ENCODE results near the gene PCTP.

Gene PCTP

DNA sequence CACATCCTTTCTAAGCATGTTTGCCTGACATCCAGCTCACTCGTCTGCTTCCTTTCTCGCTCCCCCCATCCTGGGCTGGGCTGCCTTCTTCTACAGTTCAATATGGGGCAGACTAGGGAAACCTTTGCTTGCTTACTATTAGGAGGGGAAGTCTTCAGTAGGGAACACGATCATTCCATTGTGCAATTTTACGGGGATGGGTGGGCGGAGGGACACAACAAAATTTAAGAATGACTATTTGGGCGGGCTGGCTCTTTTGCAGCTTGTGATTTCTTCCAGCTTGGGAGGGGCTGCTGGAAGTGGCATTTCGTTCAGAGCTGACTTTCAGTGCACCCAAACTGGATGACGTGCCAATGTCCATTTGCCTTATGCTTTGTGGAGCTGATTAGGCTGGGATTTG lies 25.4 kb downstream of the PCTP start:
- FAIRE-seq = no peak
- TF ChIP-seq, protein P1, sequence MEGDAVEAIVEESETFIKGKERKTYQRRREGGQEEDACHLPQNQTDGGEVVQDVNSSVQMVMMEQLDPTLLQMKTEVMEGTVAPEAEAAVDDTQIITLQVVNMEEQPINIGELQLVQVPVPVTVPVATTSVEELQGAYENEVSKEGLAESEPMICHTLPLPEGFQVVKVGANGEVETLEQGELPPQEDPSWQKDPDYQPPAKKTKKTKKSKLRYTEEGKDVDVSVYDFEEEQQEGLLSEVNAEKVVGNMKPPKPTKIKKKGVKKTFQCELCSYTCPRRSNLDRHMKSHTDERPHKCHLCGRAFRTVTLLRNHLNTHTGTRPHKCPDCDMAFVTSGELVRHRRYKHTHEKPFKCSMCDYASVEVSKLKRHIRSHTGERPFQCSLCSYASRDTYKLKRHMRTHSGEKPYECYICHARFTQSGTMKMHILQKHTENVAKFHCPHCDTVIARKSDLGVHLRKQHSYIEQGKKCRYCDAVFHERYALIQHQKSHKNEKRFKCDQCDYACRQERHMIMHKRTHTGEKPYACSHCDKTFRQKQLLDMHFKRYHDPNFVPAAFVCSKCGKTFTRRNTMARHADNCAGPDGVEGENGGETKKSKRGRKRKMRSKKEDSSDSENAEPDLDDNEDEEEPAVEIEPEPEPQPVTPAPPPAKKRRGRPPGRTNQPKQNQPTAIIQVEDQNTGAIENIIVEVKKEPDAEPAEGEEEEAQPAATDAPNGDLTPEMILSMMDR (IDR thresholded peaks at IDR 0.05; ENCODE audit: insufficient read depth, missing control alignments) = no peak
- no peak for DNase-seq (ENCODE audit: insufficient read length, low spot score)

DNA sequence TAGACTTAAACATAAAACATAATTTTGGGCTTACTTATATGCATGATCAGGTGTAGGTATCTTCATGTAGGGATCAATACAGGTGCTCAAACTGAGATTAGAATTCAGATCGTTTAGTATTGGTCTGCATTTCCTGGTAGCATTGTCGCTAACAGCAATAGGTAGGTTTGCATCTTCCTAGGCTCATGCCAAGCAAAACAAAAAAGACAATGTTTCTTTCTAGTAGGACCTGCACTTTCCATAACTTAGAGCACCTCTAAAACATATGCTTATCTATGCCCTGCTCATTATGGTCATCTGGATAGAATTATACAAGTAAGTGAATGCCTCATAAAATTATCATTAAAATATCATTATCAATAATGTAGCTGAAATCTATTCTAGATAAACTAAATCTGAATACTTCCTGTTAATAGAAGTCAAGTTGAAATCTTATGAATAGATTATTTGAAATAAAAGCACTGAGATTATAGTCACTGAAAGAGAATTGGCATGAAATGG lies 26.7 kb downstream of the PCTP start:
- DNase-seq (ENCODE audit: insufficient read length, low spot score) = no peak
- FAIRE-seq = no peak
- TF ChIP-seq, protein P1 (IDR thresholded peaks at IDR 0.05; ENCODE audit: insufficient read depth, missing control alignments) = no peak

GRCh38 chr17:55778389-55779118 lies 27.7 kb downstream of the PCTP start:
- no peak for DNase-seq (ENCODE audit: insufficient read length, low spot score)

DNA sequence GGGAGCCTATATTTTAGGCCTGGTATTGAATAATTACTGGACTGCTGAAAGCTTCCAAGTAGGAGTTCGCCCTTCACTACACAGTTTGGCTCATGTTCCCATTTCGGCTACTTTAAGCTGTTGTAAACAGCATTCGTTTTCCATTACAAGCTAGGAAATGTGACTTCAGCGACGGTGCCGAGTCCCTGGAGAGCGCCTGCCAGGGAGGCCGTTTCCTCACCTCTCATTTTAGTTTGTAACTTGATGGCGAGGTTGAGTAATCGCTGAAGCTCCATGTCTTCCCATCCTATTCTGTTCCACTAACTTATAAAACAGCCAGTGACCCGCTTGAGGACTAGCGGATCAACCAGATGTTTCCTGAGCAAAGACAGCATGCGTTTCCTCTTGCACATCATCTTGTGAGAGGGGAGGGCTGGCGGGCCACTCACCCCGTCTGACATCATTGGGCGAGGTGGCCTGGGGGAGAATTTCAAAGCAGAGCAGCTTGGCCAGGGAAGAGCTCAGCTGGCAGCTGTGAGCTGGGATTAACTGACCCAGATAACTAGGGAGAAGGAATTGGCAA lies 32.9 kb downstream of the PCTP start:
- DNase-seq (ENCODE audit: insufficient read length, low spot score) (no peak), FAIRE-seq (no peak)
- TF ChIP-seq, protein P1 (IDR thresholded peaks at IDR 0.05; ENCODE audit: insufficient read depth, missing control alignments) = no peak

More at GRCh38 chr17:55778389-55779118, 27.7 kb downstream of the PCTP start:
- TF ChIP-seq, protein P1 (IDR thresholded peaks at IDR 0.05; ENCODE audit: insufficient read depth, missing control alignments) = no peak
- FAIRE-seq = no peak

DNA sequence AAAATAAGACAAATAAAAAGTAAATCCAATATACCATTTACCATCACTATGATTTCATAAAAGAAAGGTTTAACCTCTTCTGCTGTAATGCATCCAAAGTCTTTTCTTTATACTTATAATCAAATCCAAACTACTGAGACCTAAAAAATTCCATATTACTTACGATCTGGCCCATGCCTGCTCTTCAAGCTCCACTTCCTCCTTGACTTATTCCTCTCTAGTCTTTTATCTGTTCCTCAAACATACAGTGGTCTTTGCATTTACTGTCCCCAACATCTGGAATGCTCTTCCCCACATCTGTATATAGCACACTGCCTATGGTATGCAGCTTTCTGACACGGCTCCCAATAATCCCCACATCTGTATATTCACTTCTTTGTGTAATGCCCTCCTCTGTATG lies 33.8 kb downstream of the PCTP start:
- TF ChIP-seq, protein P1 (IDR thresholded peaks at IDR 0.05; ENCODE audit: insufficient read depth, missing control alignments) = no peak
- no peak for FAIRE-seq
- no peak for DNase-seq (ENCODE audit: insufficient read length, low spot score)

GRCh38 chr17:55785181-55785580 lies 34.3 kb downstream of the PCTP start:
- FAIRE-seq (no peak), DNase-seq (ENCODE audit: insufficient read length, low spot score) (no peak)
- TF ChIP-seq, protein P1 (IDR thresholded peaks at IDR 0.05; ENCODE audit: insufficient read depth, missing control alignments) = no peak

DNA sequence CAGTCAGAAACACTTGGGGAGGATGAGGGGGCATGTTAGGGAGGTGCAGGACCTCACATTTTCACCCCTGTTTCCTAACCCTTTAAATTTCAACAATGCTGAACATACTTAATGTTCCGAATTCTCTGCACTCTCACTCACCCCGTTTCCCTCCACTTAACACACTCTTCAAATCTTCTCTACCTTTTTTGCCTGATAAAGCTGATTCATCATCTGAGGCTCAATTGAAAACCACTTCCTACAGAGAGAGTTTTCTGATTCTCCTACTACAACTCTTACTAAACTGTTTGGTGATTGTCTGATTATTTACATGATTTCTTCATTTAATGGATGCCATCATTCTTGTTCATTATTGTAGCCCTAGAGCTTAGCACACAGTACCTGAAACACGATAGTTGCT lies 42.4 kb downstream of the PCTP start:
- DNase-seq (ENCODE audit: insufficient read length, low spot score) = no peak
- TF ChIP-seq, protein P1 (IDR thresholded peaks at IDR 0.05; ENCODE audit: insufficient read depth, missing control alignments) = no peak
- FAIRE-seq = no peak

All from D721Med (cell line).